Uterus (tissue), 2 donors: ENCODE measurements around the gene TSACC.

Source experiments
- POLR2A ChIP-seq, 2 donors: fragments of 450-650 bp; IDR thresholded peaks; one replicate each; pipeline ENCODE4 v1.6.1; 2016; ENCODE audit warnings: antibody characterized with exemption in 2 of 2, mild to moderate bottlenecking in 1 of 2, moderate library complexity in 1 of 2
- TF ChIP-seq, protein P1 (sequence below), 4 experiments: fragments of 200-600 bp in 2 of 4; fragments of 450-650 bp in 2 of 4; sonication (generic) in 2 of 4; IDR thresholded peaks; one replicate each; pipeline ENCODE4 v1.5.1; 2016 to 2019; ENCODE audit warnings: antibody characterized with exemption in 4 of 4, mild to moderate bottlenecking in 2 of 4, moderate library complexity in 1 of 4

- TF ChIP-seq POLR2A (IDR thresholded peaks at IDR 0.05) = no peak
- TF ChIP-seq, protein P1, sequence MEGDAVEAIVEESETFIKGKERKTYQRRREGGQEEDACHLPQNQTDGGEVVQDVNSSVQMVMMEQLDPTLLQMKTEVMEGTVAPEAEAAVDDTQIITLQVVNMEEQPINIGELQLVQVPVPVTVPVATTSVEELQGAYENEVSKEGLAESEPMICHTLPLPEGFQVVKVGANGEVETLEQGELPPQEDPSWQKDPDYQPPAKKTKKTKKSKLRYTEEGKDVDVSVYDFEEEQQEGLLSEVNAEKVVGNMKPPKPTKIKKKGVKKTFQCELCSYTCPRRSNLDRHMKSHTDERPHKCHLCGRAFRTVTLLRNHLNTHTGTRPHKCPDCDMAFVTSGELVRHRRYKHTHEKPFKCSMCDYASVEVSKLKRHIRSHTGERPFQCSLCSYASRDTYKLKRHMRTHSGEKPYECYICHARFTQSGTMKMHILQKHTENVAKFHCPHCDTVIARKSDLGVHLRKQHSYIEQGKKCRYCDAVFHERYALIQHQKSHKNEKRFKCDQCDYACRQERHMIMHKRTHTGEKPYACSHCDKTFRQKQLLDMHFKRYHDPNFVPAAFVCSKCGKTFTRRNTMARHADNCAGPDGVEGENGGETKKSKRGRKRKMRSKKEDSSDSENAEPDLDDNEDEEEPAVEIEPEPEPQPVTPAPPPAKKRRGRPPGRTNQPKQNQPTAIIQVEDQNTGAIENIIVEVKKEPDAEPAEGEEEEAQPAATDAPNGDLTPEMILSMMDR (IDR thresholded peaks at IDR 0.05) = no peak
Observed at GRCh38 chr1:156376146-156376545, 37.8 kb downstream of the TSACC start.
